Transverse colon (tissue), 4 donors: ENCODE results near the gene KLHL29. TPM values are rescaled to one million over a fixed set of nuclear protein-coding genes. Genes with fewer than 3 reads are reported as not detected.

Source experiments
- DNase-seq: peaks from one replicate; pipeline ENCODE4 v3.0.0-alpha.2; 2019
- H3K27ac ChIP-seq, 4 donors: fragments of 200-600 bp; sonication (generic); 2 replicates each; pipeline ENCODE4 v1.5.1; 2016 to 2018; ENCODE audit warnings: inconsistent platforms in 4 of 4
- H3K27me3 ChIP-seq: fragments of 200-600 bp; sonication (generic); 2 replicates; pipeline ENCODE4 v1.5.1; 2017; ENCODE audit warnings: inconsistent platforms
- H3K36me3 ChIP-seq, 4 donors: fragments of 200-600 bp; sonication (generic); 2 replicates each; pipeline ENCODE4 v1.5.1; 2017 to 2019; ENCODE audit warnings: inconsistent platforms in 4 of 4
- H3K4me1 ChIP-seq, 4 donors: fragments of 200-600 bp; sonication (generic); 2 replicates each; pipeline ENCODE4 v1.5.1; 2017 to 2020; ENCODE audit warnings: inconsistent platforms in 4 of 4
- H3K4me3 ChIP-seq, 4 donors: fragments of 200-600 bp; sonication (generic); 1 replicate in 1 of 4; 2 replicates in 3 of 4; pipeline versions ENCODE4 v1.5.1 to v1.6.1; 2017 to 2019; ENCODE audit warnings: inconsistent platforms in 4 of 4
- H3K9me3 ChIP-seq, 2 donors: fragments of 200-600 bp; sonication (generic); 2 replicates each; pipeline ENCODE4 v1.5.1; 2017 to 2019; ENCODE audit warnings: inconsistent platforms in 2 of 2
- CTCF ChIP-seq, 5 experiments: fragments of 200-600 bp in 3 of 5; fragments of 450-650 bp in 2 of 5; sonication (generic) in 3 of 5; IDR thresholded peaks; 1 replicate in 2 of 5; 2 replicates in 3 of 5; pipeline ENCODE4 v1.5.1; 2016 to 2017; ENCODE audit warnings: antibody characterized with exemption in 5 of 5, inconsistent platforms in 3 of 5, mild to moderate bottlenecking in 2 of 5, moderate library complexity in 1 of 5
- EP300 ChIP-seq: sonication (generic); formaldehyde crosslinking; IDR thresholded peaks from one replicate; pipeline ENCODE4 v1.6.1; 2017; ENCODE audit warnings: antibody characterized with exemption, low read depth
- POLR2A ChIP-seq: fragments of 450-650 bp; IDR thresholded peaks from one replicate; pipeline ENCODE4 v1.6.1; 2016; ENCODE audit warnings: antibody characterized with exemption, mild to moderate bottlenecking, moderate library complexity
- POLR2AphosphoS5 ChIP-seq, 3 donors: sonication (generic); formaldehyde crosslinking; IDR thresholded peaks; one replicate each; pipeline ENCODE4 v1.6.1; 2016; ENCODE audit warnings: antibody characterized with exemption in 3 of 3
- WGBS, 2 donors: methylation state at CpG; one replicate each; pipeline ENCODE4 v1.1.5; 2018; ENCODE audit warnings: low coverage in 1 of 2; 5-methylcytosine and 5-hydroxymethylcytosine counted together
- in situ Hi-C, 4 donors: fragments of 200-750 bp; cut with MboI; loops; one replicate each; pipeline versions ENCODE4 v1.15.0 to v1.15.1; 2017; ENCODE audit warnings: low sequenced_read_pairs in 3 of 4, low pct_ligation_motif_present in 1 of 4, low pct_unique_long_range_greater_than_20kb in 1 of 4
- intact Hi-C: fragments of 100-400 bp; cut with DNase I; formaldehyde crosslinking; loops from one replicate; pipeline ENCODE4 v1.15.1; 2023; ENCODE audit warnings: low total_unique reads
- total RNA-seq, 4 donors: library from RNA; depleted of rRNA; stranded (reverse); fragments of >200 nt; gene quantifications; one replicate each; pipeline ENCODE4 v1.1.0, GENCODE V29; 2016

Gene KLHL29
- total RNA-seq, 4 donors from 2014 or later: 3.3 to 16.5 (median 5.8) TPM

GRCh38 chr2:23712756-23713151 is 327.8 kb downstream of the KLHL29 start:
- no peaks in the 10 kb centered on the region for H3K36me3 ChIP-seq
- H3K27me3 ChIP-seq: no peaks in the 10 kb centered on the region
- 60 to 83% methylated on average over 2 of the region's 2 CpGs for WGBS, 2 donors
- H3K27ac ChIP-seq: no peak overlapping the region
- DNase-seq: no peak
- intact Hi-C loops: no loop called here
- H3K9me3 ChIP-seq: no peaks in the 10 kb centered on the region
- no peaks in the 10 kb centered on the region for H3K4me1 ChIP-seq
- TF ChIP-seq POLR2A: no peak
- no peak for TF ChIP-seq POLR2AphosphoS5 (IDR thresholded peaks at IDR 0.05)
- TF ChIP-seq EP300: no peak
- no peak for TF ChIP-seq CTCF (IDR thresholded peaks at IDR 0.05)
- no peak overlapping the region for H3K4me3 ChIP-seq
- in situ Hi-C loops: no loop called here

- H3K4me1 ChIP-seq: no peaks in the 10 kb centered on the region
- DNase-seq: no peak
- intact Hi-C loops (no loop called here), in situ Hi-C loops (no loop called here)
- no peaks in the 10 kb centered on the region for H3K36me3 ChIP-seq
- no peak overlapping the region for H3K27ac ChIP-seq
- no peaks in the 10 kb centered on the region for H3K9me3 ChIP-seq
- no peak overlapping the region for H3K4me3 ChIP-seq
- no peak for TF ChIP-seq POLR2A
- no peak for TF ChIP-seq EP300
- TF ChIP-seq CTCF (IDR thresholded peaks at IDR 0.05): no peak
- TF ChIP-seq POLR2AphosphoS5 (IDR thresholded peaks at IDR 0.05): no peak
- WGBS, 2 donors: 83 to 87% methylated on average over 5 of the region's 5 CpGs
- H3K27me3 ChIP-seq: no peaks in the 10 kb centered on the region
Measured at GRCh38 chr2:23713351-23713750, 328.4 kb downstream of the KLHL29 start.

- no peak overlapping the region for H3K27ac ChIP-seq
- no peak overlapping the region for H3K4me3 ChIP-seq
- no peaks in the 10 kb centered on the region for H3K27me3 ChIP-seq
- TF ChIP-seq POLR2A: no peak
- TF ChIP-seq POLR2AphosphoS5 (IDR thresholded peaks at IDR 0.05): no peak
- peaks cover 0 to 5% (median 2%) of the 10 kb centered on the region in 4 donors for H3K36me3 ChIP-seq
- DNase-seq: no peak
- H3K9me3 ChIP-seq: peaks cover 6 to 10% of the 10 kb centered on the region in 2 donors
- H3K4me1 ChIP-seq: no peaks in the 10 kb centered on the region
- intact Hi-C loops (no loop called here), in situ Hi-C loops (no loop called here)
- 81 to 90% methylated on average over 4 of the region's 4 CpGs for WGBS, 2 donors
Measured at GRCh38 chr2:23718931-23719700, 334.1 kb downstream of the KLHL29 start.

GRCh38 chr2:23719716-23720115 is 334.7 kb downstream of the KLHL29 start:
- in situ Hi-C loops (no loop called here), intact Hi-C loops (no loop called here)
- no peaks in the 10 kb centered on the region for H3K4me1 ChIP-seq
- peaks cover 6 to 10% of the 10 kb centered on the region in 2 donors for H3K9me3 ChIP-seq
- no peaks in the 10 kb centered on the region for H3K27me3 ChIP-seq
- no peak overlapping the region for H3K27ac ChIP-seq
- H3K36me3 ChIP-seq: peaks cover 0 to 5% (median 2%) of the 10 kb centered on the region in 4 donors
- TF ChIP-seq POLR2A (no peak), EP300 (no peak), POLR2AphosphoS5 (IDR thresholded peaks at IDR 0.05) (no peak), CTCF (IDR thresholded peaks at IDR 0.05) (no peak)
- 80% methylated on average over 5 of the region's 5 CpGs; no CpG with 5 or more reads in 1 of the 2 donors for WGBS, 2 donors
- DNase-seq: no peak
- H3K4me3 ChIP-seq: no peak overlapping the region
